Ishikawa (cell line): ENCODE data around the gene METTL8.

Experiments used
- CEBPB ChIP-seq: IDR thresholded peaks from 2 replicates; pipeline ENCODE4 v1.6.1; 2012
- EP300 ChIP-seq: IDR thresholded peaks from 2 replicates; pipeline ENCODE4 v1.6.1; 2012; ENCODE audit warnings: borderline replicate concordance
- FOXM1 ChIP-seq: IDR thresholded peaks from 2 replicates; pipeline ENCODE4 v1.6.1; 2012; ENCODE audit warnings: low read depth, borderline replicate concordance
- TAF1 ChIP-seq: IDR thresholded peaks from 2 replicates; pipeline ENCODE4 v1.6.1; 2012; ENCODE audit warnings: low read depth, mild to moderate bottlenecking
- USF1 ChIP-seq: IDR thresholded peaks from 2 replicates; pipeline ENCODE4 v1.6.1; 2012
- YY1 ChIP-seq: IDR thresholded peaks from 2 replicates; pipeline ENCODE4 v1.6.1; 2012; ENCODE audit warnings: low read depth
- TF ChIP-seq, protein P1 (sequence below): IDR thresholded peaks from 2 replicates; pipeline ENCODE4 v1.6.1; 2012; ENCODE audit warnings: low read depth, mild to moderate bottlenecking

DNA sequence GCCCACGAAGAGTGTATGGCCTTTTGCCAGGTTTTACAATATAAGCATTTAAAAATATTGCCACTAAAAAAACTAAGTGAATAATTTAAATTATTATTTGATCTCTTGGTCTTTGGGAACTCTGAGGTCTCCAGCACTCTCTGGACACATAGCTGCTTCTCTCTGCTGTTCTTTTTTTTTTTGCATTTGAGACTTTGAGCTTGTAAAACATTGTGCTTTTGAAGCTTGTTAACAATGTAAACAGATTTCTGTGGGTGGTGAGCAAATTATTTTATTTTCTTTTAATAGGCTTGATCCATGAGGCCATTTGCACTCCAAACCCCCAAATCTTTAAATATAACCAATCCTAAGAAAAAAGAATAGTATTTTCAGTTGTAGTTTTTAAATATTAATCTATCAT, 42.2 kb upstream of the METTL8 start:
- TF ChIP-seq TAF1 = no peak
- TF ChIP-seq YY1 = no peak
- TF ChIP-seq, protein P1, sequence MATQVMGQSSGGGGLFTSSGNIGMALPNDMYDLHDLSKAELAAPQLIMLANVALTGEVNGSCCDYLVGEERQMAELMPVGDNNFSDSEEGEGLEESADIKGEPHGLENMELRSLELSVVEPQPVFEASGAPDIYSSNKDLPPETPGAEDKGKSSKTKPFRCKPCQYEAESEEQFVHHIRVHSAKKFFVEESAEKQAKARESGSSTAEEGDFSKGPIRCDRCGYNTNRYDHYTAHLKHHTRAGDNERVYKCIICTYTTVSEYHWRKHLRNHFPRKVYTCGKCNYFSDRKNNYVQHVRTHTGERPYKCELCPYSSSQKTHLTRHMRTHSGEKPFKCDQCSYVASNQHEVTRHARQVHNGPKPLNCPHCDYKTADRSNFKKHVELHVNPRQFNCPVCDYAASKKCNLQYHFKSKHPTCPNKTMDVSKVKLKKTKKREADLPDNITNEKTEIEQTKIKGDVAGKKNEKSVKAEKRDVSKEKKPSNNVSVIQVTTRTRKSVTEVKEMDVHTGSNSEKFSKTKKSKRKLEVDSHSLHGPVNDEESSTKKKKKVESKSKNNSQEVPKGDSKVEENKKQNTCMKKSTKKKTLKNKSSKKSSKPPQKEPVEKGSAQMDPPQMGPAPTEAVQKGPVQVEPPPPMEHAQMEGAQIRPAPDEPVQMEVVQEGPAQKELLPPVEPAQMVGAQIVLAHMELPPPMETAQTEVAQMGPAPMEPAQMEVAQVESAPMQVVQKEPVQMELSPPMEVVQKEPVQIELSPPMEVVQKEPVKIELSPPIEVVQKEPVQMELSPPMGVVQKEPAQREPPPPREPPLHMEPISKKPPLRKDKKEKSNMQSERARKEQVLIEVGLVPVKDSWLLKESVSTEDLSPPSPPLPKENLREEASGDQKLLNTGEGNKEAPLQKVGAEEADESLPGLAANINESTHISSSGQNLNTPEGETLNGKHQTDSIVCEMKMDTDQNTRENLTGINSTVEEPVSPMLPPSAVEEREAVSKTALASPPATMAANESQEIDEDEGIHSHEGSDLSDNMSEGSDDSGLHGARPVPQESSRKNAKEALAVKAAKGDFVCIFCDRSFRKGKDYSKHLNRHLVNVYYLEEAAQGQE = no peak
- no peak for TF ChIP-seq EP300
- no peak for TF ChIP-seq CEBPB
- no peak for TF ChIP-seq FOXM1
- no peak for TF ChIP-seq USF1
